T-helper 2 cell treated with Interferon-gamma antibody and Interleukin-4, amounts not matched to agents 100 ng/mL and 5 ng/mL, for 36 hours (primary cell): ENCODE results near the gene NDUFS7. TPM values are rescaled to one million over a fixed set of nuclear protein-coding genes. Genes with fewer than 3 reads are reported as not detected.

Source experiments
- intact Hi-C: fragments of 100-400 bp; cut with micrococcal nuclease; formaldehyde crosslinking; loops from one replicate; pipeline ENCODE4 v1.15.1; 2023
- total RNA-seq: library from RNA; stranded (reverse); gene quantifications from 2 replicates; pipeline ENCODE4 v1.2.3, GENCODE V29; 2022

The NDUFS7 gene
- total RNA-seq: 92.2 and 97.5 TPM in 2 replicates

DNA sequence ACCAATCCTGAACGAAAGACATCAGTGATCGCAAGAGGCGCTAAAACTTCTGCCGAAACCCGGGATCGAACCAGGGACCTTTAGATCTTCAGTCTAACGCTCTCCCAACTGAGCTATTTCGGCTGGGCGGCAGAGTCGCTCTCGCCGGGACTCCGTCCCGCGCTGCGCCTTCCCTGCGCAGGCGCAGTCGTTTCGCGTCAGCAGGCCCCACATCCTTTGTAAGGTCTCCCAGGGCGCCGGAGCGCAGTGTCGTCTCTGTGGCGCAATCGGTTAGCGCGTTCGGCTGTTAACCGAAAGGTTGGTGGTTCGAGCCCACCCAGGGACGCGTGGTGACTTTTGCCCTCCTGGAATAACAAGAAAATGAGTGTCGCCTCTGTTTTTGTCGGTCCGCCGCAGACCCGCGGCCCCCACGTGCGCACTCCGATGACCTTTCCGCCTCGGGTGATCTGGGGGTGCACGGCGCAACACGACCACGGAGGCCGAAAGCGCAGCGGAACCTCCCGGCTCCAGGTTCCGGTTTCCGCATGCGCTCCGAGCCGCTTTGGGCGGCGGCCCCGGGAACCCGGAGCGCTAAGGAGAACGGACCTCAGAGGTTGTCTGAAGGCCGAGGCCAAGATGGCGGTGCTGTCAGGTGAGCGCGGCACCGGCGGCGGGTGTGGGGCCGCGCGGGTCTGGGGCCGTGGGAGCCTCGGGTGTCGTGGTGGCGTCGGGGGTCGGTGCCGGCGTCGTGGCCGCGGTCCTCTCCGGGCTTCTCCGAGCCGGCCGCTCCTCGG is at the start of gene NDUFS7:
TSS of gene NDUFS7 (plus strand) at position 596 of the 773 bp plus-strand sequence. CDS start at position 616, 20 bp downstream.
- intact Hi-C loops: loop anchor here (1.0 to 2.0 kb wide), 2 partner anchors 24 to 55 kb away; partner anchors contain the start of genes DAZAP1 and RPS15

DNA sequence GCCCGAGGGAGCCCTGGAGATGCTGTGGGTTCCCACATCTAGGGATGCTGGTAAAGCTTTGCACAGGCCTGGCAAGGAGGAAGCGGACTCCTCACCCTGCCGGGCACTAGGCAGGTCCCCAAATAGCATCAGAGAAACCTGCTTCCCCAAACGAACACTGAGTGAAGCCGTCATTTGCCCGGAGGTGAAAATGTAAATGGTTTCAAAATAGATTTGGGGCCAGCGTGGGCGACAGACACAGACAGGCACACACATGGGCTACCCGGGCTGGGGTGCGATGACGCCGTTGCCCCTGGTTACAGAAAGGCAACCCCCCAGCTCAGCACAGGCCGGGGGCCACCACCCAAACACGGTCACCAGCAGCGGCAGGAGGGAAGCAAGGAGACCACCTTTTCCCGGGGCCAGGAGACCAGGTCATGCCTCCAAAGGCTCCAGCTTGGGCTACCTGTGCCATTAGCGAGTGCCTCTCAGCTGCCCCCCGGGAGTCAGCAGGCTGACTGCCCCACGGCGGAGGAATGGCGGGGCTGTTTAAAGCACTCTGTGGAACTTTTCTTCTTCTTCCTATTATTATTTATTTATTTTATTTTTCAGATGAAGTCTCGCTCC is 47.5 kb upstream of the NDUFS7 start:
- intact Hi-C loops: no loop called here

GRCh38 chr19:1340681-1341469 is 42.8 kb upstream of the NDUFS7 start:
- intact Hi-C loops: no loop called here

DNA sequence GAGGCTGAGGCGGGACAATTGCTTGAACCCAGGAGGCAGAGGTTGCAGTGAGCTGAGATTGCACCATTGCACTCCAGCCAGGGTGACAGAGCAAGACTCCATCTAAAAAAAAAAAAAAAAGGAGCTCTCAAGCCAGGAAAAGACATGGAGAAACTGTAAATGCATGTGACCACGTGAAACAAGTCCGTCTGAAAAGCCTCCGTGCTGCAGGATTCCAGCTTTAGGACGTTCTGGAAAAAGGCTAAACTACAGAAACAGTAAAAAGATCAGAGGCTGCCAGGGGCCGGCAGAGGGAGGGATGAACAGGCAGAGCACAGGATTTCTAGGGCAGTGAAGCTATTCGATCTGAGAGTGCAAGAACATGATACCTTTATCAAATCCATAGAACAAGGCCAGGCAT is 40.7 kb upstream of the NDUFS7 start:
- intact Hi-C loops: no loop called here

DNA sequence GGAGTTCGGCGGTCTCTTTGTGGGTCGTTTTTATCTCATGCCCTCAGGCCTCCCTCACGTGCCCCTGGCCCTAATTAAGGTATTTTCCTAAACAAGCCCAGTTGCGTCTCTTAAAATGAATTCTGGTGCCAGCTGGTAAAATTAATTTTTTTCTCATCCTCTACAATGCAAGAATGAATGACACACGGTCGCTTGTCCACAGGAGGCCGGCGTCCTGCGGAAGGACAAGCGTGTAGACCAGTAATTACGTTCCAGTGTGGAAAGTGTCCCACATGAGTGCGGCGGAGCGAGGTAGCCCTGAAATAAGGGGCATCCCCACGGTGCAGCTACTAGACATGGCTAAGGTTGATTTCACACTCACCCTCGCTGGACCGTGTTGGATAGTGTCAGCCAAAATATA is 34.5 kb upstream of the NDUFS7 start:
- intact Hi-C loops: no loop called here

- intact Hi-C loops: no loop called here
These were observed 32.8 kb upstream of the NDUFS7 start for GRCh38 chr19:1350867-1351266.

GRCh38 chr19:1351381-1351851 is 32.3 kb upstream of the NDUFS7 start:
- intact Hi-C loops: no loop called here

DNA sequence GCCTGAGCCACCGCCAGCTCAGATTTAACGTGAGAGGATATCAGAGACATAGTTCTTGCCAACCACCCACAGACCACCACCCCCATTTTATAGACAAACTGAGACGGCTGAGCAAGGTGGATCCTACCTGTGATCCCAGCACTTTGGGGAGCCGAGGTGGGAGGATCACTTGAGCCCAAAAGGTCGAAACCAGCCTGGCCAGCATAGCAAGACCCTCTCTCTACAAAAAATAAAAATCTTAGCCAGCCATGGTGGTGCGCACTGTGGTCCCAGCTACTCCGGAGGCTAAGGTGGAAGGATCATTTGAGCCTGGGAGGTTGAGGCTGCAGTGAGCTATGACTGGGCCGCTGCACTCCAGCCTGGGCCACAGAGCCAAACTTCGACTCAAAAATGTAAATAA is 30.6 kb upstream of the NDUFS7 start:
- intact Hi-C loops: no loop called here

DNA sequence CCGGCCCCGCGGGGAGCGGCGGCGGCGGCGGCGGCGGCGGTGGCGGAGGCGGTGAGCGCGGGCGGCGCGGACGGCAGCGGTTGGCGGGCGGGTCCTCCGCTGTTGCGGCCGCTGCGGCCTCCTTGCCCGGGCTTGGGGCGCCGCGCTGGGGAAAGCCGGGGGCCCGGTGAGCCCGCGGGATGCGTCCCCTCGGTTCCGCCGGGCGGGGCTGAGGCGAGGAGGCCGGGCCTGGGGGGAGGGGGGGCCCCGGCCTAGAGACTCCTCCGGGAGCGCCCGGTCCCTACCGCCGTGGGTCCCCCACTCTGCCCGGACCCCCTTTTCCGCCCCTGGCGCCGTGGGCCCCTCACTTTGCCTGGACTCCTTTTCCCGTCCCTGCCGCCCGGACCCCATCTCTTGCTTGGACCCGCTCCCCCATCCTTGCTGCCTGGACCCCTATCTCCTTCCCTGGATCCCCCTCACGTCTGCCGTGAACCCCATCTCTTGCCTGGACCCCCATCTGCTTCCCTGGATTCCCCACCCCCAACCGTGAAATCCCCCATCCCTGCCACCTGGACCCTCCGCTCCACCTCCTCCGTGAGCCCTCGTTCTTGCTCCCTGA is 28.6 kb upstream of the NDUFS7 start:
- intact Hi-C loops: loop anchor here (2.0 kb wide), 1 partner anchor 52 kb away; the partner anchor contains the start of gene DAZAP1

GRCh38 chr19:1355568-1356507 is 27.9 kb upstream of the NDUFS7 start:
- intact Hi-C loops: loop anchor here (2.0 kb wide), 1 partner anchor 51 kb away; the partner anchor contains the start of gene DAZAP1

- intact Hi-C loops: no loop called here
These were observed 27.2 kb upstream of the NDUFS7 start for GRCh38 chr19:1356508-1356865.

- intact Hi-C loops: no loop called here
These were observed 26.1 kb upstream of the NDUFS7 start for GRCh38 chr19:1357531-1358109.

- intact Hi-C loops: no loop called here
These were observed 23.4 kb upstream of the NDUFS7 start for GRCh38 chr19:1360126-1360817.

- intact Hi-C loops: no loop called here
These were observed 22.8 kb upstream of the NDUFS7 start for GRCh38 chr19:1360818-1361461.

DNA sequence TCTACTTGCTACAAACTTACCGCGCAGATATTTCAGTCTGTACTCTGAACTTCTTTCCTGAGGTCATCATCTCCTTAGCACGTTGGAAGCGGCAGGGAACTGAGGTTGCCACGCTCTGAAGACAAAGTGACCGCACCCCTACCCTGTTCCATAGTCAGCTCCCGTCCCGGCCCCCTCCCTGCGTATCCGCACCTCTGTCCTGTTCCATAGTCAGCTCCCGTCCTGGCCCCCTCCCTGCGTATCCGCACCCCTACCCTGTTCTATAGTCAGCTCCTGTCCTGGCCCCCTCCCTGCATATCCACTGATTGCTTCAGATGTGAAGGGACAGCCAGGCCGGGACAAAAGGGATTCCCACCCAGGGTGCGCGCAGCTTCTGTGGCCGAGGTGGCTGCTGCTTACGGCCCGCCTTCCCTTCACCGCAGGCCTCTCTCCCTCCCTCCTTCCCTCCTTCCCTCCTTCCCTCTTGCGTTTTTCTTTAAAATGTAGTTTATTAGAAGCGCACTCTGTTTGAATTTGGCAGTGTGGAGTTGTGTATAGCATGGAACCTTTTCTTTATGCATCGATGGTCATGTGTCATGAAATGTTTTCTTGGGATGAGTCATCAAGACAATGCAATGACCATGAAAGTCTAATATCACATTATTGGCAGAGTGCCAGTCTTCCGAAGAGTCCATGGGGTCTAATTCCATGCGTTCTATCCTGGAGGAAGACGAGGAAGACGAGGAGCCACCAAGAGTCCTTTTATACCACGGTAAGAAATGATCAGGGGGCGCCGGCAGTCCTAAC is 21.9 kb upstream of the NDUFS7 start:
- intact Hi-C loops: no loop called here

- intact Hi-C loops: no loop called here
These were observed 21.1 kb upstream of the NDUFS7 start for GRCh38 chr19:1362387-1363257.

DNA sequence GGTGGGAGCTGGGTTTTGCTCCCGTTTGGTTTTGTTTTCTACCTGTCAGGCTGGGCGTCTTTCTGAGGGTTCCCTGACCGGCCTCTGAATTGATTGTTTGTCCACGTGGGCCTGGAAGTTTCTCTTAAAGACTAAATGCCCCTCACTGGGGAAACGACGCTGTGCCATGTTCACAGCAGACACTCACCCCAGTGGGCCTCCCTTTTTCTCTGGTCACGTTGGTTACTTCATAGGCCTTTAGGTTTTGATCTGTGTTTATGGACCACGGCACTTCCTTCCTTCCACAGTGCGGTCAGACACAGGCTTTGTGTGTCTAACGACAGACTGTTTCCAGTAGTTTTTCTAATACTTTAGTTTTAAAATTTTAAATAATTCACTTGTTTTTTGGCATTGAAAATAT is 20.1 kb upstream of the NDUFS7 start:
- intact Hi-C loops: no loop called here
